HFF-Myc (cell line): Measurements from ENCODE around the gene EMC10.

Experiments
- DNase-seq: peaks from one replicate; pipeline ENCODE4 v3.0.0-alpha.2; 2011; ENCODE audit warnings: low read depth; ENCODE audit errors: extremely low read depth
- H3K4me3 ChIP-seq: replicated peaks from 2 replicates; pipeline ENCODE4 v1.5.1; 2011; ENCODE audit warnings: low read depth, mild to moderate bottlenecking, control low read depth, low read length
- TF ChIP-seq, protein P1 (sequence below): IDR thresholded peaks from 2 replicates; pipeline ENCODE4 v1.5.1; 2012; ENCODE audit warnings: mild to moderate bottlenecking, low read depth, low read length, control low read depth; ENCODE audit errors: missing control alignments

EMC10 gene

DNA sequence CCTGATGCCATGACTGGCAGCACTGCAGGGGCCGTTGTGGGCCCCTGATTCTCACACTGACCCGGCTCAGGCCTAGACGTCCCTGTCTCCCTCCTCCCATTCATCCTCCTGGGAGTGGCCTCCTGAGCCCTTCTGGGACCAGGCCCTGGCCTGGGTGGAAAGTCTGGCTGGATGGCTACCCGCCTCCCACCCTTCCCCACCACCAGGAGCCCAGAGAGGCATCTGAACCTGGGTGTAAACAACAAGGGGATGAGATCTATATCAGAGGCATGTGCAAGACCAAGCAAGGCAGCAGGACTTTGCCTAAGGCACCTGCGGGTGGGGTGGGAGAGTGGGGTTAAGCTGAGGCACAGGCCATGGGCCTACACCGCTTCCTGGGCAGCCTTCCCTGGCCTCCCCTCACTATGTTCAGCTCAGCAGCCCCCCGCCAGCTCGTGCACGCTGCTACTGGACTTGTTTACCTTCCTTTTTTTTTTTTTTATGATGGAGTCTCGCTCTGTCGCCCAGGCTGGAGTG lies 59.4 kb downstream of the EMC10 start:
- TF ChIP-seq, protein P1, sequence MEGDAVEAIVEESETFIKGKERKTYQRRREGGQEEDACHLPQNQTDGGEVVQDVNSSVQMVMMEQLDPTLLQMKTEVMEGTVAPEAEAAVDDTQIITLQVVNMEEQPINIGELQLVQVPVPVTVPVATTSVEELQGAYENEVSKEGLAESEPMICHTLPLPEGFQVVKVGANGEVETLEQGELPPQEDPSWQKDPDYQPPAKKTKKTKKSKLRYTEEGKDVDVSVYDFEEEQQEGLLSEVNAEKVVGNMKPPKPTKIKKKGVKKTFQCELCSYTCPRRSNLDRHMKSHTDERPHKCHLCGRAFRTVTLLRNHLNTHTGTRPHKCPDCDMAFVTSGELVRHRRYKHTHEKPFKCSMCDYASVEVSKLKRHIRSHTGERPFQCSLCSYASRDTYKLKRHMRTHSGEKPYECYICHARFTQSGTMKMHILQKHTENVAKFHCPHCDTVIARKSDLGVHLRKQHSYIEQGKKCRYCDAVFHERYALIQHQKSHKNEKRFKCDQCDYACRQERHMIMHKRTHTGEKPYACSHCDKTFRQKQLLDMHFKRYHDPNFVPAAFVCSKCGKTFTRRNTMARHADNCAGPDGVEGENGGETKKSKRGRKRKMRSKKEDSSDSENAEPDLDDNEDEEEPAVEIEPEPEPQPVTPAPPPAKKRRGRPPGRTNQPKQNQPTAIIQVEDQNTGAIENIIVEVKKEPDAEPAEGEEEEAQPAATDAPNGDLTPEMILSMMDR: no peak
- no peak for DNase-seq

DNA sequence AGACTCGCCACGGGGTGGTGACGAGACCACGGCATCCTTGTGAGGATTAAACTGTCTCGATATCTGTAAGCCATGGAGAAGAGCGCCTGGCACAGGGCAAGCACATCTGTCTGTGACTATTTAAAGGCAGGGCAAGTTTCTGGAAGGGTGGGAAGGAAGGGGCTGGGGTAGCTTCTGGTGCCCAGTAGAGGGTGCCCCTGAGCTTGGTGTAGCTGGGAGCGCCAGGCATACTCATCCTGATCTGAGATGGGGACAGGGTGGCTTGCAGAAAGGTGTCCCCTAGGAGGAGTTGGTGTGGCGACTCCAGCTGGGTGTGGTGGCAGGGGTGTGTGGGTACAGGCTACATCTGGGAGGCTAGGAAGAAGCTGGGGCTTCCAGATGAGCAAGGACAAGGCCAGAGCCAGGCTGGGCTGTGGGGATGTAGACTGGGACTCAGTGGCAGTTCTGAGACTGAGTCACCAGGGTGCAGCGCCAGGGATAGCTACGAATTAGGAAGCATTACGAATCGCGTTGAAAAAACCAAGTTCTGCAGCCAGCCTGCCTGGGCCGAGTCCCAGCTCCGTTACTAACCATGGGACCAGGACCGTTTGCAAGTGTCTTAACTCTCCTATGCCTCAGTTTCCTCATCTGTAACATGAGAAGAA lies 60.5 kb downstream of the EMC10 start:
- H3K4me3 ChIP-seq: no peak overlapping the region
- TF ChIP-seq, protein P1: no peak
- no peak for DNase-seq

More for the DNA sequence above, 59.4 kb downstream of the EMC10 start:
- H3K4me3 ChIP-seq: no peak overlapping the region

DNA sequence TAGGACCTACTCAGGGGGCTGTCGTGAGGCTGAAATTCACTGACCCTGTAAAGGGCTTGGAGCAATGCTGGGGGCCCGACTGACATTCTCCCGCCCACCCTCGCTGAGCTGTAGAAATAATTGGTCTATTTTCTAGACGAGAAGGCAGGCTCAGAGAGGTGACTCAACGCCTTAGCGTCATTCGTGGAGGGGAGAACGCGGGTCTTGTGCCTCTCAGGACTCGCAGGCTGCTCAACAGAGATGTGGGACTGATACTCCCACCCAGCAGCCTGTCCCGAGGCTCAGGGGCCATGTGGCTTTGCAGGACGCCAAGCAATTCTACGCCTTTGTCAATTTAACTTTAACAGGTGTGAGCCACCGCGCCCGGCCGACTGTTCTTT lies 61.0 kb downstream of the EMC10 start:
- no peak overlapping the region for H3K4me3 ChIP-seq
- TF ChIP-seq, protein P1: no peak
- DNase-seq: no peak

DNA sequence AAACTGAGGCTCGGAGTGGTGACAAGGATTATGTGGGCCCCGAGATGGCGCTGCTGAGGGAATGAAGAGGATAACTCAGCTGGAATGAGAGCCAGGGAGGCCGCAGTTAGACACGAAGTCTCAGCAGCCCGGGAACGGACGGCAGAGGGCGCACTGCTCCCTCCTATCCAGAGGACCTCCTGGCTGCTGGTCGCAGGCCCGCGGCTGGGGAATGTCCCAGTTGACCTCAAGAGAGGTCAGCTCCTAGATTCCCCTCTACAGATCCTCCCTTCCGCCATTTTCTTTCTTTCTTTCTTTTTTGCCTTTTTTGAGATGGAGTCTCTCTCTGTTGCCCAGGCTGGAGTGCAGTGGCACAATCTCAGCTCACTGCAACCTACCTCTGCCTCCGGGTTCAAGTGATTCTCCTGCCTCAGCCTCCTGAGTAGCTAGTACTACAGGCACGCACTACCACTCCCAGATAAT lies 61.5 kb downstream of the EMC10 start:
- peak; percentile 42 for DNase-seq
- no peak overlapping the region for H3K4me3 ChIP-seq
- TF ChIP-seq, protein P1: peak; percentile 92
